Left ventricle myocardium superior (tissue), 1 donor: ENCODE measurements around the gene KIR2DL4. TPM values are rescaled to one million over a fixed set of nuclear protein-coding genes. Genes with fewer than 3 reads are reported as not detected.
"Not testable (repeated sequence)": the region's sequence is repeated elsewhere in the genome, so short reads cannot be mapped to it uniquely, and the experiment has no call there.

Source experiments
- ATAC-seq: fragments of 200-7000 bp; cut with Tn5 transposase; one replicate; pipeline ENCODE4 v1.9.1; 2020; ENCODE audit warnings: mild to moderate bottlenecking, moderate library complexity
- DNase-seq: peaks from one replicate; pipeline ENCODE4 v3.0.0-alpha.2; 2020
- intact Hi-C: fragments of 100-400 bp; cut with micrococcal nuclease; formaldehyde crosslinking; loops from one replicate; pipeline ENCODE4 v1.11.0; 2022
- long read RNA-seq: library from polyadenylated mRNA; unstranded; transcript quantifications from one replicate; pipeline ENCODE4 v2.0.0, GENCODE V29; 2021
- total RNA-seq: library from RNA; stranded (reverse); fragmentation: NEBNext Ultra II Directional; extraction: Animal tissue kit (Norgen Biotek cat#: 25700); gene quantifications from one replicate; pipeline ENCODE4 v1.2.1, GENCODE V29; 2021
- donor health status: DM: no; HTN: yes; CAD: no; lungs with severe emphysema.

Gene KIR2DL4
- total RNA-seq = not detected
- long read RNA-seq = 0 reads

GRCh38 chr19:54803410-54803809 lies at the start of gene KIR2DL4:
KIR2DL4 (plus strand) TSS chr19:54803610; CDS start chr19:54803652, 42 bp downstream.
- ATAC-seq (no peak), DNase-seq (no peak)

GRCh38 chr19:54756204-54757110 lies 47.0 kb upstream of the KIR2DL4 start:
- intact Hi-C loops, DNase-seq, ATAC-seq: not testable (repeated sequence)

More at GRCh38 chr19:54803410-54803809, at the start of gene KIR2DL4:
- intact Hi-C loops = no loop called here

GRCh38 chr19:54758577-54758976 lies 44.8 kb upstream of the KIR2DL4 start:
- ATAC-seq, intact Hi-C loops, DNase-seq: not testable (repeated sequence)

GRCh38 chr19:54764219-54764618 lies 39.2 kb upstream of the KIR2DL4 start:
- intact Hi-C loops, DNase-seq, ATAC-seq: not testable (repeated sequence)

DNA sequence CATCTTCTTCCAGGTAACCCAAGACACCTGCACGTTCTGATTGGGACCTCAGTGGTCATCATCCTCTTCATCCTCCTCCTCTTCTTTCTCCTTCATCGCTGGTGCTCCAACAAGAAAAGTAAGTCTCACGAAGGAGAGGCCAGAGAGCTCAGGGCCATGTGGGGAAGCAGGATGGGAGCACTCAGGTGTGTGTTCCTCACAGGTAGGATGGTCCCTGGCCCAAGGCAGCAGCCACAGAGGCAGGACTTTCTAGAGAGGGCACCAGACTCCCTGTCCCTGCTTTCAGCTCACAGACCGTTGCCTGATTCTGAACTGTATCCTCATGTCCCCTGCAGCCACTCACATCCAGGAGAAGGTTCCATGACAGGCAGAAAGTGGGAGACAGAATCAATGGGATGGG lies 36.9 kb upstream of the KIR2DL4 start:
- intact Hi-C loops, DNase-seq, ATAC-seq: not testable (repeated sequence)

GRCh38 chr19:54769646-54770045 lies 33.8 kb upstream of the KIR2DL4 start, which contains the start of gene KIR2DL1:
KIR2DL1 (plus strand) TSS chr19:54769793; CDS start chr19:54769851, 58 bp downstream.
- intact Hi-C loops, DNase-seq: not testable (repeated sequence)

GRCh38 chr19:54770511-54770910 lies 32.9 kb upstream of the KIR2DL4 start:
- DNase-seq, ATAC-seq, intact Hi-C loops: not testable (repeated sequence)

More at GRCh38 chr19:54769646-54770045, 33.8 kb upstream of the KIR2DL4 start, which contains the start of gene KIR2DL1:
- not testable (repeated sequence) for ATAC-seq

DNA sequence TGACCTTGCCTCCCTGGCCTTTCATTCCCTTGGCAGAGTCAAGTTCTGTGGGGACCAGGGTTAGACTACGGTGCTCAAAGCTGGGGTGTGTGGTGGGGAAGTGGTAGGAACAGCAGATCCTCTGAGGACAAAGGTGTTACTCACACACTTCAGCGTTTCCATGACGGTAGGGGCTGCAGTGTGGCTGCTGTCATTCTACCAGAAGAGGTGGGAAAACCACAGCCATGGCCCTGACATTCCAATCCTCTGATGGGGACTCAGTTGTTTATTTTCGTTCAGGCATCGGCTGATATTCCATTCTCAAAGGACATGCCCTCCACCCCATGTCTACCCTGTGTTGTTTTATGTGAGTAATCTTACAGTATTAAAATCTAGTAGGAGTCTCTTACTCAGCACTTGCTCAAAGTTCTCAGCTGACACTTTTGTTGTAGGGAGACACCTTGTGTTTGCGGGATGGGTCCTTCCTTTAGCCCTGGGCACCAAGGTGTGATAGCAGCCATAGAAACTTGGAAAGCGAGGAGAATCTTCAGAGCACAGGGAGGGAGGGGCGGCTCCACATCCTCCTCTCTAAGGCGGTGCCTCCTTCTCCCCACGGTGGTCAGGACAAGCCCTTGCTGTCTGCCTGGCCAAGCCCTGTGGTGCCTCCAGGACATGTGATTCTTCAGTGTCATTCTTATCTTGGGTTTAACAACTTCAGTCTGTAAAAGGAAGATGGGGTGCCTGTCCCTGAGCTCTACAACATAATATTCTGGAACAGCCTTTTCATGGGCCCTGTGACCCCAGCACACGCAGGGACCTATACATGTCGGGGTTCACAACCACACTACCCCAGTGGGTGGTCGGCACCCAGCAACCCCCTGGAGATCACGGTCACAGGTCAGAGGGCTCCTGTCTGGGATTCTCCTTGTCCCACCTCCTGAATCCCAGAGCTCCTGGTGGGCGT lies 32.1 kb upstream of the KIR2DL4 start:
- ATAC-seq, intact Hi-C loops, DNase-seq: not testable (repeated sequence)

DNA sequence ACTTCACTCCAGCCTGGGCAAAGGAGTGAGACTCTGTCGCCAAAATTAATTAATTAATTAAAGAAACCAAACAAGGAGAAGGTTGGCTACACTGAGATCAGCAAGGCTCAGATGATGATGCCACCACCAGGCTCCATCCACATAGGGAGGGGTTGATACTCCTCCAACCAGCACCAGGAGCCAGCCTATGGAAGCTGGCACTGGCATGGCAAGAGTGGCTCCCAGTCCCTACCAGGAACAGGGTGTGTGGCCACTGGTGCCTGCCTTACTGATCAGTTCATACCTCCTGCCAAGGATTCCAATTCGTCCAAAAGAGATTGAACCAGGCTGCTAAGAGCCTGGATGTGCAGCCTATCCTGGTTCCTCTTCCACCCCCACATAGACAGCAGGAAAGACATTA lies 30.7 kb upstream of the KIR2DL4 start:
- intact Hi-C loops, ATAC-seq: not testable (repeated sequence)

DNA sequence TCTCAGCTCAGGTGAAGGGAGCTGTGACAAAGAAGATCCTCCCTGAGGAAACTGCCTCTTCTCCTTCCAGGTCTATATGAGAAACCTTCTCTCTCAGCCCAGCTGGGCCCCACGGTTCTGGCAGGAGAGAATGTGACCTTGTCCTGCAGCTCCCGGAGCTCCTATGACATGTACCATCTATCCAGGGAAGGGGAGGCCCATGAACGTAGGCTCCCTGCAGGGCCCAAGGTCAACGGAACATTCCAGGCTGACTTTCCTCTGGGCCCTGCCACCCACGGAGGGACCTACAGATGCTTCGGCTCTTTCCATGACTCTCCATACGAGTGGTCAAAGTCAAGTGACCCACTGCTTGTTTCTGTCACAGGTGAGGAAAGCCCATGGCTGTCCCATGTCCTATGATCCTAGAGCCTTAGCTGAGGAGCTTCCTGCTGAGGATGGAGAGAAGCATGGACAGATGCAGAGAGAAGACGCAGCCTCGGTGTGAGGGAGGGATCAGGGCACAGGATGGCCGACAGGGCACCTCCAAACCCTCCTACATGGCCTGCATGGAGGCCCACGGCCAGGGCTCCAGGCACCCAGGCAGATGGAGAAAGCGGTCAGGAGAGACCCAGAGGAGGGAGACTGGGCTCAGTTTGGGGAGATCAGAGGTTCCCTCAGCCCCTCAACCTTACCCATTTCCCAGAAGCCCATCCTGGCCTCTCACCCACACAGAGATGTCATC lies 28.2 kb upstream of the KIR2DL4 start:
- intact Hi-C loops, DNase-seq, ATAC-seq: not testable (repeated sequence)

More for the DNA sequence above, 30.7 kb upstream of the KIR2DL4 start:
- DNase-seq = not testable (repeated sequence)

GRCh38 chr19:54775830-54776229 lies 27.6 kb upstream of the KIR2DL4 start:
- ATAC-seq, intact Hi-C loops: not testable (repeated sequence)

GRCh38 chr19:54777851-54778250 lies 25.6 kb upstream of the KIR2DL4 start:
- intact Hi-C loops, DNase-seq: not testable (repeated sequence)

More at GRCh38 chr19:54775830-54776229, 27.6 kb upstream of the KIR2DL4 start:
- DNase-seq = not testable (repeated sequence)

GRCh38 chr19:54778896-54779295 lies 24.5 kb upstream of the KIR2DL4 start:
- ATAC-seq, intact Hi-C loops: not testable (repeated sequence)

More at GRCh38 chr19:54777851-54778250, 25.6 kb upstream of the KIR2DL4 start:
- ATAC-seq = not testable (repeated sequence)

GRCh38 chr19:54782916-54783315 lies 20.5 kb upstream of the KIR2DL4 start:
- intact Hi-C loops, ATAC-seq, DNase-seq: not testable (repeated sequence)

More at GRCh38 chr19:54778896-54779295, 24.5 kb upstream of the KIR2DL4 start:
- not testable (repeated sequence) for DNase-seq

- intact Hi-C loops, ATAC-seq: not testable (repeated sequence)
Measured at GRCh38 chr19:54786091-54786723, 17.2 kb upstream of the KIR2DL4 start.

GRCh38 chr19:54788154-54788553 lies 15.3 kb upstream of the KIR2DL4 start:
- DNase-seq, ATAC-seq, intact Hi-C loops: not testable (repeated sequence)

More at GRCh38 chr19:54786091-54786723, 17.2 kb upstream of the KIR2DL4 start:
- DNase-seq = not testable (repeated sequence)

- DNase-seq (no peak), ATAC-seq (no peak)
- intact Hi-C loops = no loop called here
Measured at GRCh38 chr19:54790711-54791110, 12.7 kb upstream of the KIR2DL4 start.
